GM12872 (cell line): ENCODE measurements around the gene LAMA5.
A peak's percentile ranks its signal among the peaks of the same experiment; 100 is the strongest.

ENCODE experiments used
- CTCF ChIP-seq: IDR thresholded peaks from 3 replicates; pipeline ENCODE4 v1.5.1; 2011; ENCODE audit warnings: low read depth, mild to moderate bottlenecking, low read length, moderate library complexity; ENCODE audit not compliant: insufficient read depth

Gene LAMA5

GRCh38 chr20:62391165-62392076, 24.3 kb upstream of the LAMA5 start:
- no peak for TF ChIP-seq CTCF

GRCh38 chr20:62390317-62391164, 23.4 kb upstream of the LAMA5 start:
- no peak for TF ChIP-seq CTCF

GRCh38 chr20:62389601-62390087, 22.5 kb upstream of the LAMA5 start:
- no peak for TF ChIP-seq CTCF

- TF ChIP-seq CTCF = 0 out of 3 replicates have a peak, but pooled peaks have one; percentile 7
Measured at GRCh38 chr20:62388839-62389600, 21.9 kb upstream of the LAMA5 start.

- TF ChIP-seq CTCF = no peak
Measured at GRCh38 chr20:62387933-62388635, 21.0 kb upstream of the LAMA5 start.

- TF ChIP-seq CTCF = no peak
Measured at GRCh38 chr20:62387219-62387913, 20.3 kb upstream of the LAMA5 start.
